ENCODE data around the gene DDX25. TPM values are rescaled to one million over a fixed set of nuclear protein-coding genes. Genes with fewer than 3 reads are reported as not detected.

The DDX25 gene
- total RNA-seq, 1 experiment from 2014 or later = 0.37 TPM

- TF ChIP-seq, protein P1, sequence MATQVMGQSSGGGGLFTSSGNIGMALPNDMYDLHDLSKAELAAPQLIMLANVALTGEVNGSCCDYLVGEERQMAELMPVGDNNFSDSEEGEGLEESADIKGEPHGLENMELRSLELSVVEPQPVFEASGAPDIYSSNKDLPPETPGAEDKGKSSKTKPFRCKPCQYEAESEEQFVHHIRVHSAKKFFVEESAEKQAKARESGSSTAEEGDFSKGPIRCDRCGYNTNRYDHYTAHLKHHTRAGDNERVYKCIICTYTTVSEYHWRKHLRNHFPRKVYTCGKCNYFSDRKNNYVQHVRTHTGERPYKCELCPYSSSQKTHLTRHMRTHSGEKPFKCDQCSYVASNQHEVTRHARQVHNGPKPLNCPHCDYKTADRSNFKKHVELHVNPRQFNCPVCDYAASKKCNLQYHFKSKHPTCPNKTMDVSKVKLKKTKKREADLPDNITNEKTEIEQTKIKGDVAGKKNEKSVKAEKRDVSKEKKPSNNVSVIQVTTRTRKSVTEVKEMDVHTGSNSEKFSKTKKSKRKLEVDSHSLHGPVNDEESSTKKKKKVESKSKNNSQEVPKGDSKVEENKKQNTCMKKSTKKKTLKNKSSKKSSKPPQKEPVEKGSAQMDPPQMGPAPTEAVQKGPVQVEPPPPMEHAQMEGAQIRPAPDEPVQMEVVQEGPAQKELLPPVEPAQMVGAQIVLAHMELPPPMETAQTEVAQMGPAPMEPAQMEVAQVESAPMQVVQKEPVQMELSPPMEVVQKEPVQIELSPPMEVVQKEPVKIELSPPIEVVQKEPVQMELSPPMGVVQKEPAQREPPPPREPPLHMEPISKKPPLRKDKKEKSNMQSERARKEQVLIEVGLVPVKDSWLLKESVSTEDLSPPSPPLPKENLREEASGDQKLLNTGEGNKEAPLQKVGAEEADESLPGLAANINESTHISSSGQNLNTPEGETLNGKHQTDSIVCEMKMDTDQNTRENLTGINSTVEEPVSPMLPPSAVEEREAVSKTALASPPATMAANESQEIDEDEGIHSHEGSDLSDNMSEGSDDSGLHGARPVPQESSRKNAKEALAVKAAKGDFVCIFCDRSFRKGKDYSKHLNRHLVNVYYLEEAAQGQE (IDR thresholded peaks at IDR 0.05; ENCODE audit: low read depth) = no peak
- TF ChIP-seq YY1 (IDR thresholded peaks at IDR 0.05; ENCODE audit: extremely low read depth, insufficient replicate concordance, low read depth, low read length) (no peak), RAD21 (IDR thresholded peaks at IDR 0.05; ENCODE audit: low read depth) (no peak)
These were observed 63.2 kb downstream of the DDX25 start (continued) for GRCh38 chr11:125967515-125967914.

DNA sequence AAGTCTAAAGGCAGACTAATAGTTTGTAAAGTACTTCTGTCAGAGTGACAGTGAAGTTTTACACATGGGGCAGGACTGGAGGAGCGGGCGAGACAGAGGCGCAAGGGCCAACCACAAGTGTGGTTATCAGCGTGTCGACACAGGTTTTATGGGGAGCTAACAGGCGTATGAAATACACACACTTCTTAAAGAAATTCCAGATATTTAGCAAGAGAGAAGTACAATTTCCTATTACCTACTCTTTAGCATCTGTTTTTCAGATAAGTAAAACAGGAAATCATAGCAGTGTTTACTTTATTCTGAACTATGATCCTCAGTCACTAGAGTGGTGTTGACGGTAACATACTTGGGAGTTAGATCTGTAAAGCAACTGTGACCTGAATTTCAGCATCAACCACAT lies 64.0 kb downstream of the DDX25 start:
- H3K4me1 ChIP-seq (ENCODE audit: control insufficient read depth in 1 of 2, insufficient read depth in 2 of 2, low read length in 2 of 2) = no peaks in the 10 kb centered on the region
- H3K9me2 ChIP-seq (ENCODE audit: insufficient read depth) = no peaks in the 10 kb centered on the region
- RAD21 ChIA-PET (ENCODE audit: low non-redundant PET in 1 of 2, low total read pairs in 2 of 2, uncharacterized antibody in 2 of 2, unreplicated experiment in 2 of 2) = no interaction called here
- H2AFZ ChIP-seq (ENCODE audit: low read depth, low read length, poor library complexity, severe bottlenecking) = no peak overlapping the region
- POLR2A ChIA-PET = no interaction called here
- no peak for DNase-seq (ENCODE audit: low read depth, low spot score)
- H3K36me3 ChIP-seq (ENCODE audit: control insufficient read depth in 1 of 2, insufficient read depth in 2 of 2, low read length in 2 of 2) = no peaks in the 10 kb centered on the region
- H3K9ac ChIP-seq (ENCODE audit: low read length) = no peak overlapping the region
- no peak overlapping the region for H3K27ac ChIP-seq (ENCODE audit: low read depth, low read length)
- H3K4me2 ChIP-seq (ENCODE audit: low read length) = no peak overlapping the region
- no peak overlapping the region for H3K4me3 ChIP-seq (replicated peaks in 1 of 2; ENCODE audit: low read depth in 1 of 2, low read length in 2 of 2)
- no peaks in the 10 kb centered on the region for H3K9me3 ChIP-seq (ENCODE audit: control insufficient read depth in 1 of 2, insufficient read depth in 1 of 2, low read depth in 1 of 2, low read length in 2 of 2)
- ATAC-seq = no peak
- H3K79me2 ChIP-seq (ENCODE audit: insufficient read depth, low read length) = no peaks in the 10 kb centered on the region
- BruUV-seq (replicated peaks) = no TSS peak
- intact Hi-C loops (cut with micrococcal nuclease) = no loop called here
- H3K27me3 ChIP-seq (ENCODE audit: insufficient read depth, low read length) = no peaks in the 10 kb centered on the region
- TF ChIP-seq EZH2 (IDR thresholded peaks at IDR 0.05) = no peak
- TF ChIP-seq ELF1 (IDR thresholded peaks at IDR 0.05; ENCODE audit: borderline replicate concordance, low read depth) = no peak
- TF ChIP-seq YY1 (IDR thresholded peaks at IDR 0.05; ENCODE audit: extremely low read depth, insufficient replicate concordance, low read depth, low read length) = no peak
- TF ChIP-seq, protein P2, sequence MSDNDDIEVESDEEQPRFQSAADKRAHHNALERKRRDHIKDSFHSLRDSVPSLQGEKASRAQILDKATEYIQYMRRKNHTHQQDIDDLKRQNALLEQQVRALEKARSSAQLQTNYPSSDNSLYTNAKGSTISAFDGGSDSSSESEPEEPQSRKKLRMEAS (IDR thresholded peaks at IDR 0.05) = no peak
- TF ChIP-seq ZBTB33 (IDR thresholded peaks at IDR 0.05; ENCODE audit: extremely low read depth, insufficient replicate concordance, low read length) = no peak
- no peak for TF ChIP-seq SIN3A (IDR thresholded peaks at IDR 0.05; ENCODE audit: low read depth)
- TF ChIP-seq, protein P3, sequence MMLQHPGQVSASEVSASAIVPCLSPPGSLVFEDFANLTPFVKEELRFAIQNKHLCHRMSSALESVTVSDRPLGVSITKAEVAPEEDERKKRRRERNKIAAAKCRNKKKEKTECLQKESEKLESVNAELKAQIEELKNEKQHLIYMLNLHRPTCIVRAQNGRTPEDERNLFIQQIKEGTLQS (IDR thresholded peaks at IDR 0.05) = no peak
- TF ChIP-seq TCF7L2 (IDR thresholded peaks at IDR 0.05; ENCODE audit: borderline replicate concordance, extremely low read depth, insufficient read depth, insufficient read length) = no peak
- no peak for TF ChIP-seq ZFX (IDR thresholded peaks at IDR 0.05)
- TF ChIP-seq ZNF274 (IDR thresholded peaks at IDR 0.05; ENCODE audit: low read depth, low read length) = no peak
- no peak for TF ChIP-seq POLR2AphosphoS5 (IDR thresholded peaks at IDR 0.05; ENCODE audit: low read depth, low read length)
- no peak for TF ChIP-seq JUND (IDR thresholded peaks at IDR 0.05)
- no peak for TF ChIP-seq RAD21 (IDR thresholded peaks at IDR 0.05; ENCODE audit: low read depth)
- no peak for TF ChIP-seq FOSL1 (IDR thresholded peaks at IDR 0.05; ENCODE audit: low read depth)
- no peak for TF ChIP-seq CTCF (IDR thresholded peaks at IDR 0.05 in 2 of 3, conservative IDR thresholded peaks at IDR 0.05 in 1 of 3; ENCODE audit: borderline replicate concordance in 1 of 3, insufficient read depth in 1 of 3, low read depth in 2 of 3, low read length in 2 of 3)
- TF ChIP-seq SRF (IDR thresholded peaks at IDR 0.05; ENCODE audit: low read depth) = no peak
- CTCF ChIA-PET = no interaction called here
- no peaks in the 10 kb centered on the region for H4K20me1 ChIP-seq (ENCODE audit: insufficient read depth)
